ENCODE results near the gene SNRNP70. TPM values are rescaled to one million over a fixed set of nuclear protein-coding genes. Genes with fewer than 3 reads are reported as not detected.
"Not testable (repeated sequence)": the region's sequence is repeated elsewhere in the genome, so short reads cannot be mapped to it uniquely, and the experiment has no call there.

SNRNP70 gene
- total RNA-seq, 1 donor from 2014 or later: 403 TPM

GRCh38 chr19:49050376-49051033 lies 34.7 kb upstream of the SNRNP70 start:
- H3K9me3 Mint-ChIP-seq; H3K4me1 Mint-ChIP-seq; H3K36me3 Mint-ChIP-seq; H3K27me3 Mint-ChIP-seq (ENCODE audit: low read depth); H3K4me3 Mint-ChIP-seq; H3K27ac Mint-ChIP-seq; DNase-seq (ENCODE audit: low spot score in 2 of 2, unreplicated experiment in 2 of 2): not testable (repeated sequence)

- Mint-ChIP-seq H3K27me3 (ENCODE audit: low read depth) (peaks cover 26% of the 10 kb centered on the region), H3K4me3 (peak overlapping the region; percentile 70), H3K36me3 (peaks cover 4% of the 10 kb centered on the region), H3K9me3 (no peaks in the 10 kb centered on the region), H3K4me1 (peaks cover 18% of the 10 kb centered on the region), H3K27ac (no peak overlapping the region)
- peak; percentile 17 for TF ChIP-seq CTCF (IDR thresholded peaks at IDR 0.05; ENCODE audit: unreplicated experiment)
- DNase-seq (ENCODE audit: low spot score in 2 of 2, unreplicated experiment in 2 of 2): peak in 1 of 2 experiments; percentile 72
Measured at GRCh38 chr19:49056101-49056901, 28.9 kb upstream of the SNRNP70 start.

GRCh38 chr19:49056902-49057596 lies 28.2 kb upstream of the SNRNP70 start:
- H3K27ac Mint-ChIP-seq; H3K36me3 Mint-ChIP-seq; DNase-seq (ENCODE audit: low spot score in 2 of 2, unreplicated experiment in 2 of 2); H3K9me3 Mint-ChIP-seq: not testable (repeated sequence)
- peaks cover 18% of the 10 kb centered on the region for H3K4me1 Mint-ChIP-seq
- peak overlapping the region; percentile 70 for H3K4me3 Mint-ChIP-seq
- peaks cover 26% of the 10 kb centered on the region for H3K27me3 Mint-ChIP-seq (ENCODE audit: low read depth)

- H3K36me3 Mint-ChIP-seq: peaks cover 4% of the 10 kb centered on the region
- peak within 1 kb of the TSS; percentile 70 for H3K4me3 Mint-ChIP-seq
- H3K27me3 Mint-ChIP-seq (ENCODE audit: low read depth): peaks cover 26% of the 10 kb centered on the region
- peaks cover 18% of the 10 kb centered on the region for H3K4me1 Mint-ChIP-seq
- no peak for TF ChIP-seq CTCF (IDR thresholded peaks at IDR 0.05; ENCODE audit: unreplicated experiment)
- DNase-seq (ENCODE audit: low spot score in 2 of 2, unreplicated experiment in 2 of 2): peak in 1 of 2 experiments; percentile 61
- H3K9me3 Mint-ChIP-seq: no peaks in the 10 kb centered on the region
- H3K27ac Mint-ChIP-seq: no peak within 1 kb of the TSS
Measured at GRCh38 chr19:49057636-49058234, 27.5 kb upstream of the SNRNP70 start, which contains the start of gene CGB7. Gene CGB7, minus strand, starts transcription at chr19:49057749. Its CDS starts 2,374 bp downstream, at chr19:49055375.

GRCh38 chr19:49058562-49058961 lies 26.7 kb upstream of the SNRNP70 start:
- Mint-ChIP-seq H3K9me3 (no peaks in the 10 kb centered on the region), H3K4me1 (peaks cover 22% of the 10 kb centered on the region), H3K36me3 (peaks cover 4% of the 10 kb centered on the region), H3K27me3 (ENCODE audit: low read depth) (peaks cover 26% of the 10 kb centered on the region), H3K27ac (no peak overlapping the region), H3K4me3 (peak overlapping the region; percentile 70)
- no peak for TF ChIP-seq CTCF (IDR thresholded peaks at IDR 0.05; ENCODE audit: unreplicated experiment)
- DNase-seq (ENCODE audit: low spot score in 2 of 2, unreplicated experiment in 2 of 2): no peak

- Mint-ChIP-seq H3K9me3 (no peaks in the 10 kb centered on the region), H3K36me3 (peaks cover 4% of the 10 kb centered on the region), H3K27me3 (ENCODE audit: low read depth) (peaks cover 25% of the 10 kb centered on the region), H3K4me3 (no peak overlapping the region), H3K27ac (no peak overlapping the region), H3K4me1 (peaks cover 27% of the 10 kb centered on the region)
- no peak for TF ChIP-seq CTCF (IDR thresholded peaks at IDR 0.05; ENCODE audit: unreplicated experiment)
- DNase-seq (ENCODE audit: low spot score in 2 of 2, unreplicated experiment in 2 of 2): no peak
Measured at GRCh38 chr19:49059053-49059452, 26.2 kb upstream of the SNRNP70 start.

Data from mesothelial cell of epicardium (in vitro differentiated cells).